Neural progenitor cell (in vitro differentiated cells): ENCODE measurements around the gene IL1RL2.

Experiments used
- EZH2 ChIP-seq: fragments of 200-600 bp; sonication (generic); IDR thresholded peaks from 2 replicates; pipeline ENCODE4 v1.6.1; 2017; ENCODE audit warnings: antibody characterized with exemption, mild to moderate bottlenecking, moderate library complexity
- EZH2phosphoT487 ChIP-seq: fragments of 200-600 bp; sonication (generic); IDR thresholded peaks from 2 replicates; pipeline ENCODE4 v1.6.1; 2017; ENCODE audit warnings: antibody characterized with exemption
- TF ChIP-seq, protein P1 (sequence below): fragments of 200-600 bp; sonication (generic); IDR thresholded peaks from 2 replicates; pipeline ENCODE4 v1.5.1; 2017; ENCODE audit warnings: antibody characterized with exemption, mild to moderate bottlenecking

DNA sequence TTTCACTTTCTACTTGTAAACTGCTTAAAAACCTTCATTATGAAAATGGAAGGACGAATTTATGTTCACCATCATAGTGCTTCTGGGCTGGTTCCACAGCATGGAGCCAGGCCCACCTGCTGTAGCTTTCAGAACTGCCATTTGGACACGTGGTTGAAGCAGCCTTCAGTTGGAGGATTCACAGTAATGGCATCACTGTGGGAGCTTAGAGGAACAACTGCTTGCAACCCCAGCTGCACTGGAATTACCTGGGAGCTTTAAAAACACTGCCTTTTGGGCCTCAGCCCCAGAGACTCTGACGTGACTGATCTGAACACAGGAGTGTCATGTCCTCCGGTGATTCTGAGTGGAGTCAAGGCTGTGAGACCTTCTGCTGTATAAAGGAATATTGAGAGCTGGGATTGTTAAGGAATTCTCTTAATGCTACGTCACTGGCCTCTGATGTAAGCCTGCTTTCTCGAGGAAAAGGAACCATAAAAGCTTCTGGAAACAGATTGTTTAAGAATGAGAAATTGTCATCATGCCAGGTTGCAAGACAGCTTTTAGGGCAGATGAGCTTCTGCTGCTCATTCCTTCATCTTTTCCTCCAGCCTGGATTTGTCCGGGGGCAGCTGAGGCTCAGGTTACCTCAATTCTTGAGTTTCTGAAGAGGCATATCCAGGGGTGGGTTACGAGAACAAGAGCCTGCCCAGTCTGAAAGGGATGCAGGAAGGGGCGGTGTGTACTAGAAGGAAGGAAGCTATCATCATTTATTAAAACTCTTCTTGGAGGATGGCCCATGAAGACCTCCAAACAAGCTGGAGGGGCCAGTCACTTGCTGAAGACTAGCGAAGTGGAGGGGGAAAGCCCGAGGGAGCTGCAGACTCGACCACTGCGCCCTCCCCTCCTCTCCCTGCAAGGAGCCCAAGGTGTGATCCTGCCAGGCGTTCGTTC lies 45.5 kb upstream of the IL1RL2 start:
- TF ChIP-seq, protein P1, sequence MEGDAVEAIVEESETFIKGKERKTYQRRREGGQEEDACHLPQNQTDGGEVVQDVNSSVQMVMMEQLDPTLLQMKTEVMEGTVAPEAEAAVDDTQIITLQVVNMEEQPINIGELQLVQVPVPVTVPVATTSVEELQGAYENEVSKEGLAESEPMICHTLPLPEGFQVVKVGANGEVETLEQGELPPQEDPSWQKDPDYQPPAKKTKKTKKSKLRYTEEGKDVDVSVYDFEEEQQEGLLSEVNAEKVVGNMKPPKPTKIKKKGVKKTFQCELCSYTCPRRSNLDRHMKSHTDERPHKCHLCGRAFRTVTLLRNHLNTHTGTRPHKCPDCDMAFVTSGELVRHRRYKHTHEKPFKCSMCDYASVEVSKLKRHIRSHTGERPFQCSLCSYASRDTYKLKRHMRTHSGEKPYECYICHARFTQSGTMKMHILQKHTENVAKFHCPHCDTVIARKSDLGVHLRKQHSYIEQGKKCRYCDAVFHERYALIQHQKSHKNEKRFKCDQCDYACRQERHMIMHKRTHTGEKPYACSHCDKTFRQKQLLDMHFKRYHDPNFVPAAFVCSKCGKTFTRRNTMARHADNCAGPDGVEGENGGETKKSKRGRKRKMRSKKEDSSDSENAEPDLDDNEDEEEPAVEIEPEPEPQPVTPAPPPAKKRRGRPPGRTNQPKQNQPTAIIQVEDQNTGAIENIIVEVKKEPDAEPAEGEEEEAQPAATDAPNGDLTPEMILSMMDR: no peak
- no peak for TF ChIP-seq EZH2
- no peak for TF ChIP-seq EZH2phosphoT487
